Measurements from ENCODE around the gene SKOR2. TPM values are rescaled to one million over a fixed set of nuclear protein-coding genes. Genes with fewer than 3 reads are reported as not detected.

The SKOR2 gene
- total RNA-seq, 1 experiment from 2014 or later = not detected

GRCh38 chr18:47264308-47264700 lies 12.8 kb upstream of the SKOR2 start:
- Histone ChIP-seq H3K4me3 (ENCODE audit: low read depth, low read length, poor library complexity, severe bottlenecking) (no peak overlapping the region), H3K36me3 (ENCODE audit: insufficient read depth, low read length, poor library complexity, severe bottlenecking) (no peaks in the 10 kb centered on the region), H3K9me3 (ENCODE audit: low read depth, low read length, poor library complexity, severe bottlenecking) (no peaks in the 10 kb centered on the region), H3K27ac (ENCODE audit: low read depth, low read length, poor library complexity, severe bottlenecking) (no peak overlapping the region), H3K4me1 (ENCODE audit: insufficient read depth, low read length, poor library complexity, severe bottlenecking) (no peaks in the 10 kb centered on the region), H3K27me3 (replicated peaks; ENCODE audit: insufficient read depth, low read depth, low read length, poor library complexity) (peaks cover 91% of the 10 kb centered on the region)
- BruUV-seq (replicated peaks) = no TSS peak
- TF ChIP-seq, protein P1, sequence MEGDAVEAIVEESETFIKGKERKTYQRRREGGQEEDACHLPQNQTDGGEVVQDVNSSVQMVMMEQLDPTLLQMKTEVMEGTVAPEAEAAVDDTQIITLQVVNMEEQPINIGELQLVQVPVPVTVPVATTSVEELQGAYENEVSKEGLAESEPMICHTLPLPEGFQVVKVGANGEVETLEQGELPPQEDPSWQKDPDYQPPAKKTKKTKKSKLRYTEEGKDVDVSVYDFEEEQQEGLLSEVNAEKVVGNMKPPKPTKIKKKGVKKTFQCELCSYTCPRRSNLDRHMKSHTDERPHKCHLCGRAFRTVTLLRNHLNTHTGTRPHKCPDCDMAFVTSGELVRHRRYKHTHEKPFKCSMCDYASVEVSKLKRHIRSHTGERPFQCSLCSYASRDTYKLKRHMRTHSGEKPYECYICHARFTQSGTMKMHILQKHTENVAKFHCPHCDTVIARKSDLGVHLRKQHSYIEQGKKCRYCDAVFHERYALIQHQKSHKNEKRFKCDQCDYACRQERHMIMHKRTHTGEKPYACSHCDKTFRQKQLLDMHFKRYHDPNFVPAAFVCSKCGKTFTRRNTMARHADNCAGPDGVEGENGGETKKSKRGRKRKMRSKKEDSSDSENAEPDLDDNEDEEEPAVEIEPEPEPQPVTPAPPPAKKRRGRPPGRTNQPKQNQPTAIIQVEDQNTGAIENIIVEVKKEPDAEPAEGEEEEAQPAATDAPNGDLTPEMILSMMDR (conservative IDR thresholded peaks at IDR 0.05; ENCODE audit: low read depth, low read length) = no peak
- TF ChIP-seq EZH2 (IDR thresholded peaks at IDR 0.05; ENCODE audit: borderline replicate concordance, low read depth, low read length, poor library complexity, severe bottlenecking) = no peak
- ChIA-PET POLR2A (ENCODE audit: low non-redundant PET) (no interaction called here), CTCF (interaction anchor here (0.6 kb wide), 1 partner anchor 490 kb away, joined by 5 read pairs; no protein-coding TSS in a partner anchor)
- intact Hi-C loops (cut with micrococcal nuclease; ENCODE audit: unreplicated experiment) = no loop called here
- no peak for DNase-seq (ENCODE audit: low spot score)

DNA sequence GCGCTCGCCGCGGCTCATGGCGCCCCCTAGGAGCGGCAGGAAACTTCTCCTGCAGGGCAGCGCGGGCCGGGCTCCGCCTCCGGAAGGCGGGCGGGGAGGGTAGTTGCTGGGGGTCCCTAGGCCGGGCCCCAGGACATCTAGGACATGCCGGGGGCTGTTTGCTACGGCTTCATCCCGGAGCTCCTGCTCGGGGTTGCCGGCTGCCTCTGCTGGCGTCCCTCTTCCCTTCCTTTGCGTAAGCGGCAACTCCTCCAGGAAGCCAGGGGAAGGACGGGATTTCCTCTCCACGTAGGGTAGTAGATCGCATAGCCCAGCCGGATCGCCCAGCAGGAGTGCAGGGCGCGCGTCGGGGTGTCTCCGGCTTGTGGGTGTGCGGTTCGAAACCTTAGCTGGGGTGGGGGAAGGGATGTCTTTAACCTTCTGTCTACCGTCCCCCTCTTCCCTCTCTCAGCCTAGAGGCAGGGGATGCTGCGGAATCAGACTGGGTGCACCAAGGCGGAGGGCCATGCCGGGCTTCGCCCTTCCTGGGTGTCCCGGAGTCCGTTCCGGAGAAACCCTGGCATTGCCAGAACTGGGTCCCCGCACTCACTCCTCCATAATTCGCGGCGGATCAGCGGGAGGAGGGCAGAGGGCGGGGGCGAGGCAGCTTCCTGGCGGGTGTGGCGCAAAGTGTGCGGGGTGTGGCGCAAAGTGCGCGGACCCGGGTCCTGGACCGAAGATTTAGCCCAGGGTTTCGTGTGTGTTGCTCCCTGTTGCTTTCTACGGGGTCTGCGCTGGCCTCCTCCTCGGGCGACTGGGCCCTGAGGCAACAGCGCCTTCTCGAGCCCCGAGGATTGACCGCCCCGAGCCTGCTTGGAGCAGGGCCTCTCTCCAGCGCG lies 12.2 kb upstream of the SKOR2 start:
- ChIA-PET POLR2A (ENCODE audit: low non-redundant PET) (no interaction called here), CTCF (interaction anchor here (0.6 kb wide), 1 partner anchor 491 kb away, joined by 5 read pairs; no protein-coding TSS in a partner anchor)
- Histone ChIP-seq H3K4me3 (ENCODE audit: low read depth, low read length, poor library complexity, severe bottlenecking) (no peak overlapping the region), H3K27ac (ENCODE audit: low read depth, low read length, poor library complexity, severe bottlenecking) (no peak overlapping the region), H3K36me3 (ENCODE audit: insufficient read depth, low read length, poor library complexity, severe bottlenecking) (no peaks in the 10 kb centered on the region), H3K4me1 (ENCODE audit: insufficient read depth, low read length, poor library complexity, severe bottlenecking) (no peaks in the 10 kb centered on the region), H3K27me3 (replicated peaks; ENCODE audit: insufficient read depth, low read depth, low read length, poor library complexity) (peaks cover 97% of the 10 kb centered on the region), H3K9me3 (ENCODE audit: low read depth, low read length, poor library complexity, severe bottlenecking) (no peaks in the 10 kb centered on the region)
- intact Hi-C loops (cut with micrococcal nuclease; ENCODE audit: unreplicated experiment) = no loop called here
- BruUV-seq (replicated peaks) = no TSS peak
- DNase-seq (ENCODE audit: low spot score) = no peak
- TF ChIP-seq, protein P1 (conservative IDR thresholded peaks at IDR 0.05; ENCODE audit: low read depth, low read length) = peak; percentile 66
- peak; percentile 60 for TF ChIP-seq EZH2 (IDR thresholded peaks at IDR 0.05; ENCODE audit: borderline replicate concordance, low read depth, low read length, poor library complexity, severe bottlenecking)

DNA sequence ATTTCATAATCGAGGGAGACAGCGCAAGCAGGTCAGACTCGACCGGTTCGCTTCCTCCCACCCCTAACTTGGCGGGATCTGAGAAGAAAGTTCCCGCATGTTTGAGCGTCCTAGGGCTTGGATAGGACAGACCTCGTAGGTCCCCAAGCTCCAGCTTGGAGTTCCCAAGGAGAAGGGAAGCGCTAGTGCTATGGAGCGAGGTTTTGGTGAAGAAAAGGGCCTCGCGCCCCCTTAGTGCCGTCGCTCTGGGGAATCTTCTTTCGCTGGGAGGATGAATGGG lies 11.6 kb upstream of the SKOR2 start:
- Histone ChIP-seq H3K9me3 (ENCODE audit: low read depth, low read length, poor library complexity, severe bottlenecking) (no peaks in the 10 kb centered on the region), H3K4me3 (ENCODE audit: low read depth, low read length, poor library complexity, severe bottlenecking) (no peak overlapping the region), H3K27ac (ENCODE audit: low read depth, low read length, poor library complexity, severe bottlenecking) (no peak overlapping the region), H3K36me3 (ENCODE audit: insufficient read depth, low read length, poor library complexity, severe bottlenecking) (no peaks in the 10 kb centered on the region), H3K27me3 (replicated peaks; ENCODE audit: insufficient read depth, low read depth, low read length, poor library complexity) (peaks cover 97% of the 10 kb centered on the region), H3K4me1 (ENCODE audit: insufficient read depth, low read length, poor library complexity, severe bottlenecking) (no peaks in the 10 kb centered on the region)
- no TSS peak for BruUV-seq (replicated peaks)
- intact Hi-C loops (cut with micrococcal nuclease; ENCODE audit: unreplicated experiment) = no loop called here
- ChIA-PET CTCF (no interaction called here), POLR2A (ENCODE audit: low non-redundant PET) (no interaction called here)
- no peak for TF ChIP-seq EZH2 (IDR thresholded peaks at IDR 0.05; ENCODE audit: borderline replicate concordance, low read depth, low read length, poor library complexity, severe bottlenecking)
- TF ChIP-seq, protein P1 (conservative IDR thresholded peaks at IDR 0.05; ENCODE audit: low read depth, low read length) = no peak
- no peak for DNase-seq (ENCODE audit: low spot score)
